HG02588 (cell line): Measurements from ENCODE around the gene IGSF9B.

Experiments
- ATAC-seq: cut with Tn5 transposase; IDR thresholded peaks from one replicate; pipeline ENCODE4 v1.9.1; 2021; ENCODE audit warnings: mild to moderate bottlenecking, moderate library complexity; ENCODE audit not compliant: unreplicated experiment

IGSF9B gene

GRCh38 chr11:133955081-133955891 is 1.5 kb downstream of the IGSF9B start:
- no peak for ATAC-seq

GRCh38 chr11:133953999-133954398 is 2.8 kb downstream of the IGSF9B start:
- ATAC-seq = no peak

GRCh38 chr11:133953547-133953946 is 3.2 kb downstream of the IGSF9B start:
- no peak for ATAC-seq

GRCh38 chr11:133952199-133953190 is 4.3 kb downstream of the IGSF9B start:
- ATAC-seq = no peak

GRCh38 chr11:133951327-133952198 is 5.2 kb downstream of the IGSF9B start:
- ATAC-seq = no peak

- ATAC-seq = no peak
Observed at GRCh38 chr11:133950874-133951326, 5.9 kb downstream of the IGSF9B start.

- ATAC-seq = no peak
Observed at GRCh38 chr11:133950421-133950820, 6.3 kb downstream of the IGSF9B start.

GRCh38 chr11:133949129-133949528 is 7.6 kb downstream of the IGSF9B start:
- no peak for ATAC-seq

GRCh38 chr11:133948711-133949110 is 8.1 kb downstream of the IGSF9B start:
- ATAC-seq = no peak

GRCh38 chr11:133947321-133947756 is 9.4 kb downstream of the IGSF9B start:
- no peak for ATAC-seq

GRCh38 chr11:133946541-133947318 is 10.0 kb downstream of the IGSF9B start:
- no peak for ATAC-seq

- ATAC-seq = no peak
Observed at GRCh38 chr11:133946051-133946450, 10.7 kb downstream of the IGSF9B start.

GRCh38 chr11:133945087-133945974 is 11.4 kb downstream of the IGSF9B start:
- ATAC-seq = no peak

- no peak for ATAC-seq
Observed at GRCh38 chr11:133943950-133944698, 12.6 kb downstream of the IGSF9B start.

- no peak for ATAC-seq
Observed at GRCh38 chr11:133942577-133942976, 14.2 kb downstream of the IGSF9B start.

GRCh38 chr11:133941546-133941945 is 15.2 kb downstream of the IGSF9B start:
- no peak for ATAC-seq

- ATAC-seq = no peak
Observed at GRCh38 chr11:133940034-133940433, 16.7 kb downstream of the IGSF9B start.

- ATAC-seq = no peak
Observed at GRCh38 chr11:133939558-133939957, 17.2 kb downstream of the IGSF9B start.
